GM21360 (cell line): Measurements from ENCODE around the gene LEUTX.

Source experiments
- ATAC-seq: cut with Tn5 transposase; IDR thresholded peaks from one replicate; pipeline ENCODE4 v1.9.1; 2021; ENCODE audit warnings: mild to moderate bottlenecking, moderate library complexity; ENCODE audit not compliant: unreplicated experiment

Gene LEUTX

DNA sequence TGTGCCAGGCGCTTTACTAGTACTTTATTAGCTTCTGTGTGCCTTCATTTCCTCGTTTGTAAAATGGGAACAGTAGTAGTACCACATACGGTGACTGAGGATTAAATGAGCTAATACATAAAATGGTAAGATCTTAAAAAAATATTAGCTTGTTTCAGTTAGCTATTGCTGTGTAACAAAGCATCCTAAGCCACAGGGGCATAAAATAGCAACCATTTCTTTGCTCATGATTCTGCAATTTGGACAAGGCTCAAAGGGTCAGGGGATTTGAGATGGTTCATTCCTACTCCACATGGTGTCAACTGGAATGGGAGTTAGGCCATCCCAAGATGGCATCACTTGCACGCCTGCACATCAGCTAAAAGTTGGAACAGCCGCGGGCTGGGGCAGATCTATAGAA lies 42.0 kb downstream of the LEUTX start:
- no peak for ATAC-seq

DNA sequence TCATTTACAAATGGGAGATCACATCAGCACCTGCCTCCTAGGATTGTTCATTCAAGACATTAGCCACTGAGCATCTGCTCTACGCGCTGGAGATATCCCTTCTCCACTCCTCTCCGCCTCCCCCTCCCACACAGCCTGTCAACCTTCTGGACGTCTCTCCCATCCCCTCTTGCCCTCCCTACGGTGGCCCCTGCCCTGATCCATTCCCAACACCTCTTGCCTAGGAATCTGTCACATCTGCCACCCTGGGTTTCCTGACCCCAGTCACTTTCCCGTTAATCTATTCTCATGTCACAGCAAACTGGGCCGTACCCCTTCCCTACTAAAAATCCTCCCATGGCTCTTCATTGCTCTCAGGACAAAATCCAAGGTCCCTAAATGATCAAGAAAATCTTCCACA lies 45.0 kb downstream of the LEUTX start:
- ATAC-seq, result no peak

- ATAC-seq, result peak; percentile 69
Measured at GRCh38 chr19:39824143-39825092, 45.8 kb downstream of the LEUTX start.

- ATAC-seq, result no peak
Measured at GRCh38 chr19:39825093-39825463, 46.4 kb downstream of the LEUTX start.

DNA sequence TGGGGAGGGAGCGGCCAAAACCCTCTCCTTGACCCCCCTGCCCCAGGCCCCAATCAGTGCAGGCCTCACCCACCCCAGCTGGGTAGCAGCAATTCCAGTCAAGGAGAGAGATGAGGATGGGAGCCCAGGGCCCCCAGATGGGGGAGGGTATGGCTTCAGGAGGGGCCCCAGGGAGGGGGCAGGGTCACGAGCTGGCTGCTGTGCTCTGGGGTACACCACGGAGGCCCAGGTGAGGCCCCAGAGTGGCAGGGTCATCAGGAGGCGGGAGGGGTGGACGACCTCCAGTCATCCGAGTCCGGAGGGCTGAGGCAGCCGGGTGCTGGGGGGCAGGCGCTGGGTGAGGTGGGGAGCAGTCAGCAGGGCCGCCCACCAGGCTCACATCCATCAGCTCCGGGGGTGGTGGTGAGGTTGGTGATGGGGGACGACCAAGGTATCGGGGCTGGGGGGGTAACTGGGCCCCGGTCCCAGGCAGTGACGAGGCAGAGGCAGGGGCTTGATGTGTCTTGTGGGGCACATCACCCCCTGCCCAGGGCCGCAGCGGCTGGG lies 47.0 kb downstream of the LEUTX start:
- ATAC-seq, result no peak

DNA sequence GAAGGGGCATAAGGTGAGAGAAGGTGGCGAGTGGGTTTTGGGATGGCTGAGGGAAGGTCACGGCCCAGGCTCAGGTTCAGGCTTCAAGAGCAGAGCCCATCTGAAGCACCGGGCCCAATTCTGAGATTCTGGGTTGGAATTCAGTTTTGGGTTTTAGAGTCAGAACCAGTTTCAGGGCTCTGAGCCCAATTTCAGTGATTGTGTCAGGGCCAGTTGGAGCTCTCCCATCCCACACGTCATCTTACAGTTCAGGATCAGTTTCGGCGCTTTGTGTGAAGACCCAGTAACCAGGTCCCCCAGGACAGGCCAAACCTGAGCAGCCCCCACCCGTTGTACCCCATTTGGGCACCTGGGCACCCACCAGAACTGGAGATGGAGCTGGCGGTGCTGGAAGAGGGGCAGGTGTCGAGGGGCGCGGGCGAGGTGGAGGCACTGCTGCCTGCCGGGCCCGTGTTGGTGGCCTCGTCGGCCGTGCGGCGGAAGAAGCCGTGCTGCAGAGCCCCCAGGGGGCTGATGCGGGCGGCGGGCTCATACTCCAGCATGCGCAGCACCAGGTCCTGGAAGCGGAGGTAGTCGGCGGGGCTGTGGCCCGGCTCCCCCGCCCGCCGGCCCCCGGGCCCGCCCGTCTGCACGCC lies 47.8 kb downstream of the LEUTX start:
- no peak for ATAC-seq

GRCh38 chr19:39827216-39827615 lies 48.6 kb downstream of the LEUTX start:
- ATAC-seq, result no peak

GRCh38 chr19:39828015-39828653 lies 49.5 kb downstream of the LEUTX start:
- no peak for ATAC-seq

DNA sequence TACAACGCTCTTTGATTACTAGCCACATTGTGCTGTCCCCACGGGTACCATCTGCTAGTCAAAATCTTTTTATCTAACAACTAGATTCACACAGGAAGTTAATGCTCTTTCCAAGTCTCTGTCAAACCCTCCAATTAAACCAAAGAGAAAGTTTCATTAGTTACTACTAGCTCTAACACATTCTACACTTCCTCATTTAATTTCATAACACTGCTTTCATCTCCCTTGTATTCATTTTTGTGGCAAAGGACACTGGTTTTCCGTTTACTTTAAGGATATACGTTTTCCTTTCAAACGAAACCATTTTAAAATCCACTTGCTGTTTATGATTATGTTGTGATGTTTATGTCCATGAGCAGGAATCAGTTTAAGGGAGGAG lies 50.0 kb downstream of the LEUTX start:
- no peak for ATAC-seq

DNA sequence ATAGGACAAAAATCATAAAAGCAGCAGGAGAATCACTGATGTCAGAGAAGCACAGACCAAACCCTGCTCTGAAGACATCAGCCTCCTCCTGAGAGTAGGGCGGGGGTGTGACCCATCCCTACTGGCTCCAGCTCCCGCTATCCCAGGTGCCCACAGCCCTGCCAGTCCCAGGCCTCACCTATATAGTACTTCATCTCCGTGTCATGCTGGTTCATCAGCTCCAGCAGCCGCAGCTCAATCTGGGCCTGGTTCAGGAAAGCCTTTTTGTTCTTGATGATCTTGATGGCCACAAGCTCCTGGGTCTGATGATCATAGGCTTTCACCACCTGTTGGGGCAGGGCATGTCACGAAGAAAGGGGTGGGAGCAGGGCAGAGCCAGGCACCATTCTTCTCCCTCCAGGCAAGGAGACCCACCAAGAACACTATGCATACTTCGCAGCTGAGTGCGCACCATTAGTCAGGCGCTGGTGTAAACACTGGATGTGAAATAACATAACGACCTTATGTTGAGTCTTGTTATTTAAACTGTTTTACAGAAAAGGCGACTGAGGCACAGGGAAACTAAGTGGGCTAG lies 51.1 kb downstream of the LEUTX start:
- no peak for ATAC-seq

DNA sequence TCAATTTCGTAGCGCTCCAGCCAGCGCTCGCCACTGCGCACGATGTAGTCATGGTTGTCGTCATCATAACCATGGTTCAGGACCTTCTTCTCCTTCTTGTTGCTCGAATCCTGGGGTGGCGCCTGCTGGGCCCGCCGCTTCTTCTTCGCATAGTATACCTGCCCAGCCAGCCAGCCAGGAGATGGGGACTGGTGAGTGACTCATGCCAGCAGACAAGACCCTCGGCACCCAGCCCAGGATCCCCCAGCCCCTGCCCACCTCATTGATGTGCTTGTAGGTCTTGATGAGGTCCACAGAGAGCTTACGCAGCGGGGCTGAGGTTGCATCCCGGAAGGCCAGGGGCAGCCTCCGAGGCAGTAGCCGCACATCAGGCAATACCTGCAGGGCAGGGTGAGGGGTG lies 51.8 kb downstream of the LEUTX start:
- ATAC-seq, result no peak

- no peak for ATAC-seq
Measured at GRCh38 chr19:39830847-39831246, 52.2 kb downstream of the LEUTX start.

DNA sequence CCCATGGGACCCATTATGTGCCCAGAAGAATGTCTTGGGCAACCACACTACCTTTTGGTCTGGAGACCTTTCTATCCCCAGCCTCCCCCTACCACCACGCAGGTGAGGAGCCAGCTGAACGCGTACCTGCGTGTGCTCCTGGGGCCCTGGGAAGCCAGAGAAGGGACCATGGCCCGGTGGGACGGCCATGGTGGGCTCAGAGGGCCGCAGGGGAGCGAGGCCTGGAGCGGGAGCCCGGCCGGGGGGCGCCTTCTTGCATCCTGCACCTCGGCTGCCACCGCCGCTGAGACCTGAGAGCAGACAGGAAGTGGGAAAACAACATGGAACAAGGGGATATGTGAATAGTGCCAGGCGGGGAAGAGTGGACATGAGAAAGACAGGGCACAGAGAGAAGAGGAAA lies 53.0 kb downstream of the LEUTX start:
- no peak for ATAC-seq

DNA sequence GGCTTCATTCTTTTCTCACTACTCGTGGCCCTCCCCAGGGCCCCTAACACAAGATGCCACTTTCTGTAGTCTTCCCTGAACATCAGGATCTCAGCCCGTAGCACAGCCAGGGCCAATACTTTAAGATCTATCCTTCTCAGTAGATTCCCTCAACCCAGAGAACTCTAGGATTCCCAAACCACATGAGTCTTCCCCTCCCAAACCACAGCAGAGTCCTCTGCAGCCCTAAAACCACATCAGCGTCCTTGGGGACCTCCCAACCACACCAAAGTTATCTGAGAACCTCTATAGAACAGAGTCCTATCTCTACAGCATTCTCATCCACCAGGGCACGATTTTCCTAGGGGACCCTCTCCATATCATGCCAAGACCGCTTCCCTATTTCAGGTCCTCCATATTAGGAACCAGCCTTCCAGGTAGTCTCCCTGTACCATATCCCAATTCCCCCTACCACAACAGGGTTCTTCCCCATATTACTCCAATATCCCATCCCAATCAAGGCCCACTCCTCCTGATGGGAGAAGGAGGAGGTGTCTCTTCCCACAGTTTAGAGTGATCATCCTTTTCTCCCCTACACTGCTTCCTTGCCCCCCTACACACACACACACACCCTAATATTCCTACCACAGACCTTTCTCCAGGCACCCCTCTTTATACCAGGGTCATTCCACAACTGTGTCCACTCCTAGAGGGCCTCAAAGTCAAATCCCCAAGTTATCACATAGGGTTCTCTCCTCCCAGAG lies 53.9 kb downstream of the LEUTX start:
- ATAC-seq, result no peak

- no peak for ATAC-seq
Measured at GRCh38 chr19:39833160-39833463, 54.5 kb downstream of the LEUTX start.

DNA sequence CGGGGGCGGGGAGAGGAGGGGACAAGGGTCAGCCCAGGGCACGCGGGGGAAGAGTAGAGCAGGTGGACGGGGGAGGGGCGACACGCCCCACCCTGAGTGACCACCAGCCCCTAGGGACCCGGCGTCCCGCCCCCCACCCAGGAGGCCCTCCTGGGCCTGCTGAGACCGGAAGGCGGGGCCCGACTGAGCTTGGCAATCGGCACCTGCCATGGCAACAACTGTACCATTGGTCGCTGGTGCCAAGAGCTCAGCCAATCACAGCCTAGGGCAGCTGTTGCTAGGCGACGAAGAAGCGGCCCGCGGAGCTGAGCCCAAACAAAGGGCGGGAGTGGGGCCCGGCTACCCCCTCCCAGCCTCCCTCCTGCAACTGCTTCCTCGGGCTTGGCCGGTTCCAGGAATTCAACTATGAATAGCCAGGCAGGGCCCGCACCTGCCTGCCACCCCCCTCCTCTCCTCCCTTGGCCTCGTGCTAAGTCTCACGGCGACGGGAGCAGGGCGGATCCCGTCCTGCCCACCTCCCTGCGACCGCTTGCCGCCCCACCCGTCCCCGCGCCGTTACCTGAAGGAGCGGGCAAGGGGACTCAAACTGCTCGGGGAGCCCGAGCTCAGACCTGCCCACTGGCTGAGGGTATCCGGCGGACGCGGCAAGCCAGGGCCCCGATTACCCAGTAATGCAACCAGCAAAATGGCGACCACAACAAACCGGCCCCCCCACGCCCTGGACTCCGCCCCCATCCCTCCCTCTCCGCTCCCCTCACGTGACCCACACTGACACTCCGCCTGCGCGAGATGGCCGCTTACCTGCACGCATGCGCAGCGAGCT lies 55.0 kb downstream of the LEUTX start, which contains the start of gene DYRK1B:
TSS of gene DYRK1B (minus strand) at position 699 of the 823 bp plus-strand sequence. CDS start 2,295 bp downstream, outside the sequence.
- ATAC-seq, result peak; percentile 74

- peak; percentile 2 for ATAC-seq
Measured at GRCh38 chr19:39834287-39834841, 55.7 kb downstream of the LEUTX start.
